Measurements from ENCODE around the gene NUP62CL.
A peak's percentile ranks its signal among the peaks of the same experiment; 100 is the strongest.

Gene NUP62CL

DNA sequence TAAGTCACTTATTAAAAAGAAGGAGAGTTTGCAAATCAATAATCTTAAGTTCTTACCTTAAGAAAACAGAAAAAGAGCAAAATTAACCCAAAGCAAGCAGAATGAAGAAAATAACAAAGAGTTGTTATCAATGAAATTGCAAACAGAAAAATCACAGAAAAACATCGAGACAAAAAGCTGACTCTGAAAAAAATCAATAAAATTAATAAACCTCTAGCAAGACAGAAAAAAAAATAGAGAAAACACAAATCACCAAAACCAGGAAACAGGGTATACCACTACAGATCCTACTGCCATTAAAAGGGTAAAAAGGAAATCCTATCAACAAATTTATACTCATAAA is 70.3 kb downstream of the NUP62CL start:
- DNase-seq: no peak

GRCh38 chrX:107135049-107135964 is 70.9 kb downstream of the NUP62CL start:
- no peak for DNase-seq

DNA sequence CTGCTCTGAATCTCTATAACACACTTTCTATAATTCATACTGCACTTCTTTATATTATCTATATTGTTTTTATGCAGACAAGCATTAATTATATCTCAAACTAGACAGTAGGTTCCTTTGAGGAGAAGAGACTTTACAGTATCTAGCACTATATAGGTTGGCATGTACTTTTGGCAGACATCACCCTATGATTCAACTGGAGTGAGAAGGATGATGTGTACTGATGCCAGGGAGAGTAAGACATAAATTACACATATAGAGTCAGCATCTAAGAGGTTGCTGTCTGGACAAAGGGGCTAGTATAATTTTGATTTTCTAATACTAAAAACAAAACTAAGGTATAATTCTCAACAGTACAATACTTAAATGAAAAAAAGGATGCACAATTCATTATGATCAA is 82.5 kb downstream of the NUP62CL start:
- no peak for DNase-seq

GRCh38 chrX:107119283-107119682 is 87.0 kb downstream of the NUP62CL start:
- DNase-seq: no peak

DNA sequence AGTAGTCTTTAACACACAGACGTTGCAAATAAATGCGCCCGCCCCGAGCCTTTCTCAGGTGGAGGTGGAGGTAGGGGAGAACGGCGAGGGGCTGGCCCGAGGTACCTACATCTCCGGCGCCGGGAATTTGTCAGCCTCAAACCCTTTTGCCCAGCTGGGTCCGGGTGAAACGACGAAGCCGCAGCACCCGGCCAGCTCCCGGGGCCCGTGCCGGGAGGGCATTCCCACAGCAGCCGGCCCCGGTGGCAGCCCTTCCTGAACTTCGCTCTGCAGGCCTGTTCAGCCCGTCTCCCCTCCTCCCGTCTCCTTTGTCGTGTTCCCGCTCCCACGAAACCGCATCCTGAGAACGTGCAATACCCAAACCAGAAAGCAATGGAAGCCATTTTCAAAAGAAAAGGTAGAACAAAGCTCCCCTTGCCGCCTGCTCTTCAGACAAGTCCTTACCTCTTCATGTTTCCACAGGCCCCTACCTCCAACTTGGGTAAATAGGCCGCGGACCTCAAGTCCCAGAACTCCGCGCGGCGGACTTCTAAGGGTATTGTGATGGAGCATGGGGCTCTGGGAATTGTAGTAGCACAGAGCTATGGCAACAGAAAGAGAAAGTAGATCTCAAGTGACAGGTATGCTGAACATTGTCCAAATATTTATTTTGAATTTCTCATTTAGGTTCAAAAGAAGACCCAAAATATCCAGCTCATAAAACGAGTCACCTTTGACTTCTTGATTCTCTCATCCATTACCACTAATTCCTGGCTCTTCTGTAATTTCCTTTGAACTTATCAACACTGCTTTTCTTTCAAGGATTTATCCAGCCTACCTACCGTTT is 87.7 kb downstream of the NUP62CL start, which contains the start of gene RBM41:
Gene RBM41, minus strand, starts transcription at position 501 of the 826 bp plus-strand sequence. Its CDS starts 49 bp downstream, at position 452.
- DNase-seq: peak; percentile 60

- no peak for DNase-seq
These were observed 88.3 kb downstream of the NUP62CL start for GRCh38 chrX:107117993-107118321.

DNA sequence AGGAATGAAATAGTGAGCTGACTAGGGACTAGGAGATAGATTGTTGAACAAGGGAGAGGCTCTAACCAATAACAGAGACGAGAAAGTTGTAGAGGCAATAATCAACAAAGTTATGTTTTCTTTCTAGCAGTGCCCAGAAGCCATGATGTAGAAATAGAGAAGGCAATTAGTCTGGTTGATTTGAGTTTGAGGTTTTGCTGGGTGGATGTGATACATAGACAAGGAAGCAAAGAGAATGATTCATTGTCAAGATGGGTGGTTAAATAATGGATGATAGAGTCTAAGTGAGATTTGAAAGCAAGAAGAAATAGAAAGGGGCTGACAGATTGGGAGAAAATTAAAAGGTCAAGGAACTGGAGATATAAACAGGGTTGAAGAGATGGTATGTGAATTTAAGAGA is 98.8 kb downstream of the NUP62CL start:
- DNase-seq: no peak

- DNase-seq: no peak
These were observed 103.3 kb downstream of the NUP62CL start for GRCh38 chrX:107102980-107103379.

- no peak for DNase-seq
These were observed 130.1 kb downstream of the NUP62CL start for GRCh38 chrX:107076158-107076557.
